GM12892 (cell line): ENCODE results near the gene NOL4.

Experiments
- POLR2A ChIP-seq: IDR thresholded peaks from 2 replicates; pipeline ENCODE4 v1.6.1; 2011; ENCODE audit warnings: low read depth, low read length, control low read depth
- TAF1 ChIP-seq: IDR thresholded peaks from 2 replicates; pipeline ENCODE4 v1.6.1; 2011; ENCODE audit warnings: low read depth, mild to moderate bottlenecking, control low read depth, low read length, borderline replicate concordance

GRCh38 chr18:34261865-34262780 lies 37.4 kb upstream of the NOL4 start:
- TF ChIP-seq POLR2A = no peak
- no peak for TF ChIP-seq TAF1
